GM21515 (cell line): ENCODE data around the gene CRY2.
A peak's percentile ranks its signal among the peaks of the same experiment; 100 is the strongest.
"Not testable (repeated sequence)": the region's sequence is repeated elsewhere in the genome, so short reads cannot be mapped to it uniquely, and the experiment has no call there.

Experiments
- ATAC-seq: cut with Tn5 transposase; IDR thresholded peaks from one replicate; pipeline ENCODE4 v1.9.1; 2021; ENCODE audit not compliant: unreplicated experiment

Gene CRY2

DNA sequence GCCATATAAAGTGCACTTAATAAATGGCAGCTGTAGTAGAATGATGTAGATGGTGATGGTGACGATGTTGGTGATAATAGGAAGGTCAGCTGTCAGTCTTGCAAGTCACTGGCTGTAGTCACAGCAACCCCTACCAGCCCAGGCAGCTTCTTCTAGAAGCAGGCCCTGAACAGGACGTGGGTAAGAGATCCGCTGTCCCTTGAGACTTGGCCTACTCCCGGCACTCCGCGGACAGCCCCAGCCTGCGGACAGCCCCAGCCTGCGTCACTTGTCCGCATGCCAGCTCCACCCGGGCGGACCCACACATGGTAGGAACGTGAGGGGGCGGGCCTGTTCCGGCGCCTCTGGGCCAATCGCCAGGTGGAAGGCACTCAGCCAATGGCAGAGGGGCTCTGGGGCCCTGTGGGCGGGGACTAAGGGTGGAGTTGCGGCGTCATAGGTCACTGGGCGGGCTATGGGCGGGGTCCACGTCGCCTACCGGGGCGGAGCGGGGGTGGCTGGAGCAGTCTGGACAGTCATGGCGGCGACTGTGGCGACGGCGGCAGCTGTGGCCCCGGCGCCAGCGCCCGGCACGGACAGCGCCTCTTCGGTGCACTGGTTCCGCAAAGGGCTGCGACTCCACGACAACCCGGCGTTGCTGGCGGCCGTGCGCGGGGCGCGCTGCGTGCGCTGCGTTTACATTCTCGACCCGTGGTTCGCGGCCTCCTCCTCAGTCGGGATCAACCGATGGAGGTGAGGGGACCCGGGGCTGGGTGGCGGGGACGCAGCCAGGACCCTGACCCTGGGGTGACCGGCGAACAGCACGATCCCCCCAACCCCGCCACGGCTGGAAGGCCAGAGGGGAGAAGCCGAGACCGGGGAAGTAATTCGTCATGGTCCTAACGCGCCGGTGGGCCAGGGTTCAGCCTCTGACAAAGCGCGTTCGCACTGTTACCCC lies at the start of gene CRY2:
Gene CRY2 (plus strand): TSS at position 502 of the 937 bp plus-strand sequence. CDS start 16 bp downstream, at position 518.
- peak; percentile 88 for ATAC-seq

DNA sequence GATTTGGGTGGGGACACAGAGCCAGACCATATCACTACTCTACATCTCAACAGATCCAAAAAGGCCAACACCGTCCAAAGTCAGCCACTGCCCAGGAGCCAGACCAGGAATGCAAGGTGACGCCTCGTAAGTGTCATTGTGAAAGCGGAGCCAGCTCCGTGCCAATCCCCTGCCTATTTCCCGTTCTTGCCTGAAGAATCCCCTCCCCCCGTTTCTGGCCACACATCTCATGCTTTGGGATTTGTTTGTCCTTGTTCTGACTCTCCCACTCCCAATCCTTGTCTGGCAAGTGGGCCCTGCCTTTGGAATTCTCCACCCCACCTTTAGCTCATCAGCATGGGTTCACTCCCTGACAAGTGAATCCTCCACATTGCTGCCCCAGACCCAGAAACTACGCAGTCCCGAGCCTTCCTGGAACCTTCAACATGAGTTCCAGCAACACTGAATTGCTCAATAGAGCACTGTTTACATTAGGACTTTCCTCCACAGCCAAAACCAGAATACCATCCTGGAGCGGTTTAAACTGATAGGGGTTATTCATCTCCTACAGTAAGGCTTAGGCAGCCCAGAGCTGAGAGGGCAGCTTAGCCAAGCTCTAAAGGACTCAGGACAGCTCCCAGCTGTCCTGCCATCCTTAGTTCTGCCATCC lies 48.4 kb upstream of the CRY2 start:
- no peak for ATAC-seq

DNA sequence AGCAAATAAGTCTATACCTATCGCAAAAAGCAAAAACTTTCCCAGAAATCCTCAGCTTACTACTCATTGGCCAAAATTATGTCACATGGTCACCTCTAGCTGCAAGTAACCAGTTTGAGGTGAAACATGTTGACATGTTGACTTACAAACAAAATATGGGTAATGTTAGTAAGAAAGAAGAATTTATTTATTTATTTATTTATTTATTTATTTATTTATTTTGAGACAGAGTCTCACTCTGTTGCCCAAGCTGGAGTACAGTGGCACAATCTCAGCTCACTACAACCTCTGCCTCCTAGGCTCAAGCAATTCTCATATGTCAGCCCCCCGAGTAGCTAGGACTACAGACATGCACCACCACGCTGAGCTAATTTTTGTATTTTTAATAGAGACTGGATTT lies 47.7 kb upstream of the CRY2 start:
- ATAC-seq, result no peak

- ATAC-seq, result no peak
These were observed 47.0 kb upstream of the CRY2 start for GRCh38 chr11:45800261-45800660.

- no peak for ATAC-seq
These were observed 45.5 kb upstream of the CRY2 start for GRCh38 chr11:45801723-45802315.

DNA sequence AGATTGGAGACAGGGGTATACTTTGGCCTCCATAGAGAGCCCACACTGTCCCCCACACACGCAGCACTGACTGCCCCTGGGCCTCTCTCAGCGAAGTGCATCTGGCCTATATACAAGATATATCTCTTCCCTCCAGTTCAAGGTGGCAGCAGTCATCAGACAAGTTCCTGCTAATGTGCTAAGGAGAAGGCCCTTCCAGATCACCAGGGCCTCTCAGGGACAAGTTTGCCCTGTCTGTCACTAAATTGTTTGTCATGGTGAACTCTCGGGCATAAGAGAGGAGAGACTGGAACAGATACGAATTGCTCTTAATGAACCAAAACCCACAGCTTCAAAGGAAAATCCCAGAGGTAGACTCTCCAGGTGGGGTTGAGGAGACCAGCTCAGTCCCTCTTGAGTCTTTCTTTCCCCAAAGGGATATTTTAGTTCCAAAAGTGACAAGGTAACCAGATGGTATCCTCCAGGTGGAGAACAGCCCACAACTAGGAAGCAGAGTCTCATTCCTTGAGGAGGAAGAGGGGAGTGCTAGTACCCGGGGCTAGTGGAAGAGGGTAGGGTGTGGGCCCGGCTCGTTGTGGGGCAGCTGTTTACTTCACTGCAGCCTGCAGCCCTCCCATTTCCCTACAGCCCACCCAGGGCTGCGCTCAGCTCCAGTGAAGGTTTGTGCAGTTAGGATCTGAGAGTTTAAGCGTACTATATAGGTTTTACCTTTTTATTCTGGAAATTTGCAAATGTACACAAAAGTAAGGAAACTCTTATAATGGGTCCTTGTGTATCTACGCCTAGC lies 44.6 kb upstream of the CRY2 start:
- ATAC-seq, result no peak

- ATAC-seq, result peak; percentile 27
These were observed 43.1 kb upstream of the CRY2 start for GRCh38 chr11:45803971-45804760.

DNA sequence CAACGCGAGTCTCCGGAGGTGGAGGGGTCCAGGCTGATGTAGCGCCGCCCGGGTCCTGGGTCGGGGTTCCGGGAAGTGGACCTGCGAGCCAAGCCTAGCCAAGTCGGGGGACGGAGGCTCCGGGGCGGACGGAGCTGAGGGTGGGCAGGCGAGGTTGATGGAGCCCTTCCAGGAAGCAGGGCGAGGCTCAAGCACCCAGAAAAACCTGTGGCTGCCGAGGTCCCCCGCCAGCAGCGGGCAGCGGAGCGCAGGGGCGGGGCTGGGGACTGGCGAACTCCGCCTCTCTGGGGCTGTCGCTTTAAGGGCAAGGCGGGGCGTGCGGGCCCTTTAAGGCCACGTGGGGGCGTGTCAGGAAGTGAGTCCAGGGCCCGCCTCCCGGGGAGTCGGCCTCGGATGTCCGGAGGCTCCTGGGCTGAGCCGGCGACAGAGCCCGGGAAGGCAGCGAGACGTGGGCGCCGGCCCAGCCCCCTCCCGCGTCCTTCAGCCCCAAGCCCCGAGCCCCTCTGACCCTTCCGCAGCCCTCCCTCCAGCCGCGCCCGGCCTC lies 42.4 kb upstream of the CRY2 start, which contains the start of gene SLC35C1:
Gene SLC35C1 (plus strand): TSS at position 389 of the 544 bp plus-strand sequence. CDS start 653 bp downstream, outside the sequence.
- peak; percentile 93 for ATAC-seq

GRCh38 chr11:45805305-45806071 lies 41.8 kb upstream of the CRY2 start:
- ATAC-seq, result peak; percentile 27

- no peak for ATAC-seq
These were observed 41.0 kb upstream of the CRY2 start for GRCh38 chr11:45806072-45806933.

DNA sequence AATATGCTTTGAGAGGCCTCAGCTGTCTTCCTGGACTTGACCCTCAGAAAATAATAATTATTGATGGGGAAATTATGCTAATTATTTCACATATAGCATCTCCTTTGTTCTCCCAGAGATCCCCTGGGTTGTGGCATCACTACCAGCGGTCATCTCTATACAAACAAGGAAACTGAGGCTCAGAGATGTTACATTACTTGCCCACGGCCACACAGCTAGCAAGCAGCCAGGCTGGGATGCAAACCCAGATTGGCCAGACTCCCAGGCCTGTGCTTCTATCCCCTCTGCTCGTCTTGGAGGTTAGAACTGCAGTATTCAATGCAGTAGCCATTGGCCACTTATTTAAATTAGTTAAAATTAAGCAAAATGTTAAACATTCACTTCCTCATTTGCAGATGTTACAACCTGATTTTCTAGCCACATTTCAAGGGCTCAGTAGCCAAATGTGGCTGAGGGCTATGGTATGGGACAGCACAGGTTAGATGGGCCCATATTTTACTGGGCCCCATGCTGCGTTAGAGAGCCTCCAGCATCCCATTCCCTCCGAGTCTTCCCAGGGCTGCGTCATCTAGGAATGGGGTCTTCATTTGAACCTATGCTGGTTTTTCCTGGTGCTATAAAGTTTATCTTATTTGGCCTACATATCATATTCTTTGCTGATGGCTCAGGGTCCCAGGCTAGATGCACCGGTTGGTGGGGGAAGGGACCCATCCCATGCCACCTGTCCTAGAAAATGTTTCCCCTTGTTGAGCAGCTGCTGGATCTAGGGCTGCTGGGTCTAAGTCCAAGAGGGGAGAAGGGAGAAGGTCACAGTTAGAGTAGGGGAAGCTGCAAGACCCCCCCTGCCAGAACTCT lies 40.1 kb upstream of the CRY2 start:
- ATAC-seq, result no peak

DNA sequence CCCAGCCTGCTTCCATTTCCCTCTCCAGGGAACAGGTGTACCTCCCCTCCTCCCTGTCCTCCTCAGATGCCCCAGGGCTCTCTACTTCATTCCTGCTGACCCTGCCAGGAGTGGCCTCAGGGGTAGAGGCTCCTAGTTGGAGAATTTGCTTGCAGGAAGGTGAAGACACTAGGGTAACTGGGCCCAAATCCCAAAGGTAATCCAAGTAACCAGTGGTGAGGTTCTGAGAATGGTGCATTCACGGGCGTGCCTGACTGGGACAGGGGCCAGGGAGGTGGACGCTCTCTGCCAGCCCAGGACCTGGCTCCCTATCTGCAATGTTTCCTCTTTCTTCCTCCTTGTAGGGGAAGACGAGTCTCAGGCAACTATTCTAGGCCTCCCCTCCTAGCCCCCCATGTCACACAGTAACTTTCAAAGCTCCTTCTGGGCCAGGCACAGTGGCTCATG lies 39.5 kb upstream of the CRY2 start:
- ATAC-seq, result no peak

- not testable (repeated sequence) for ATAC-seq
These were observed 38.8 kb upstream of the CRY2 start for GRCh38 chr11:45808427-45808826.

DNA sequence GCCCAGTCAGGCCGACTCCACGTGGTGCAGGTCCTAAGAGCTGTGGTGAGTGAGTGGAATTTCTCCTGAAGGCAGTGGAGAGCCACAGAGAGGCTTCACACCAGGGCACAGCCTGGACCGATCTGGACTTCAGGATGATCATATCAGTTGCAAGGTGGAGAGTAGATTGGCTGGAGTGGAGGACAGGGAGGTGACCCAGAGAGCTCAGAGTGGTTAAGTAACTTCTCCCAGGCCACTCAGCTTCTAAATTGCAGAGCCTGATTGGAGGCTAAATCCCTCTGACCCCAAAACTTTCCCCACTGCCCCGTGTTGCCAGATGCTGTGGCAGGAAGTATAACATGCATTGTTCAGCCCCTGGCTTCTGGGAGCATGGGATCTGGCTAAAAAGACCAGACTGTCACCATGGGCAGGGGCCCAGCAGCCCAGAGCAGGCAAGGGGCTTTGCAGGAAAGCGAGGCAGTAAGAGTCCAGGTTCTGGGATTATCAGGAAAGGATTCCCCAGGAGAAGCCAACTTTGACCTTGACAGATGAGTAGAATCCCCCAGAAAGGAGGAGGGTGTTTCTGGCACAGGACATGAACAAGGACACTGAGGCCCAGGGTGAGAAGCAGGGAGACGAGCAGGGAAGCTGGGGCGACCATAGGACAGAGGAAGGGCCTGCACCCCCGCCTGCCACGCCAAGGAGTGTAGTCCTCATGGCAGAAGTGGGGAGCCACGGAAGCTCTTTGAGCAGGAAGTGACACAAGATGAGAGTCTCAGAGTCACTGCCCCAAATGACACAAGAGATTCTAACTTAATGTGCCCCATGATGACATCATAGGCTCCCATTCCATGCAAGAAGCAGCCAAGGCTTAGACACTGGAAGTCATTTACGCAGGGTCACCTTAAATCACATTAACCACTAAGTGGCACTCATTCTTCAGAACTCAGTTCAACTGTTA lies 37.5 kb upstream of the CRY2 start:
- no peak for ATAC-seq

DNA sequence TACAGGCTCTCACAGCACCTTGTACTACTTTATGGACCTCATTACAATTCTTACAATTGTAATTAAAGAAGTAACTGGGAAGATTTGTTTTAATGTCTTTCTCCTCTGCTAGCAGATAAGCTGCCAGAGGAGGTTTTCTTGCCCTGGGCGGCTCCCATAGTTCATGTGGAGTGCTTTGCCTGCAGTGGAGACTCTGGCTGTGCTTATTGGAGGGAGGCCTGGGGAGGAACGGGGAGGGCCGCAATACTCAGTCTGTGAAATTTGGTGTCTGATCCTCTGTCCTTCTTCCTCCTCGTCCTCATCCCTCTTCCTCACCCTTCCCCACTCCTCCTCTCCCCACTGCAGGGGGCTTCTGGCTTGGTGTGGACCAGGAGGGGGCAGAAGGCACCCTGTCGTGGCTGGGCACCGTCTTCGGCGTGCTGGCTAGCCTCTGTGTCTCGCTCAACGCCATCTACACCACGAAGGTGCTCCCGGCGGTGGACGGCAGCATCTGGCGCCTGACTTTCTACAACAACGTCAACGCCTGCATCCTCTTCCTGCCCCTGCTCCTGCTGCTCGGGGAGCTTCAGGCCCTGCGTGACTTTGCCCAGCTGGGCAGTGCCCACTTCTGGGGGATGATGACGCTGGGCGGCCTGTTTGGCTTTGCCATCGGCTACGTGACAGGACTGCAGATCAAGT lies 36.7 kb upstream of the CRY2 start:
- ATAC-seq, result no peak

DNA sequence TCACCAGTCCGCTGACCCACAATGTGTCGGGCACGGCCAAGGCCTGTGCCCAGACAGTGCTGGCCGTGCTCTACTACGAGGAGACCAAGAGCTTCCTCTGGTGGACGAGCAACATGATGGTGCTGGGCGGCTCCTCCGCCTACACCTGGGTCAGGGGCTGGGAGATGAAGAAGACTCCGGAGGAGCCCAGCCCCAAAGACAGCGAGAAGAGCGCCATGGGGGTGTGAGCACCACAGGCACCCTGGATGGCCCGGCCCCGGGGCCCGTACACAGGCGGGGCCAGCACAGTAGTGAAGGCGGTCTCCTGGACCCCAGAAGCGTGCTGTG lies 36.2 kb upstream of the CRY2 start:
- no peak for ATAC-seq
